Middle frontal gyrus (tissue), 1 donor: ENCODE measurements around the gene TRIM49D2.
"Not testable (repeated sequence)": the region's sequence is repeated elsewhere in the genome, so short reads cannot be mapped to it uniquely, and the experiment has no call there.

Source experiments
- DNase-seq: peaks from one replicate; pipeline ENCODE4 v3.0.0-alpha.2; 2015; ENCODE audit warnings: low spot score; ENCODE audit errors: extremely low spot score

Gene TRIM49D2, protein sequence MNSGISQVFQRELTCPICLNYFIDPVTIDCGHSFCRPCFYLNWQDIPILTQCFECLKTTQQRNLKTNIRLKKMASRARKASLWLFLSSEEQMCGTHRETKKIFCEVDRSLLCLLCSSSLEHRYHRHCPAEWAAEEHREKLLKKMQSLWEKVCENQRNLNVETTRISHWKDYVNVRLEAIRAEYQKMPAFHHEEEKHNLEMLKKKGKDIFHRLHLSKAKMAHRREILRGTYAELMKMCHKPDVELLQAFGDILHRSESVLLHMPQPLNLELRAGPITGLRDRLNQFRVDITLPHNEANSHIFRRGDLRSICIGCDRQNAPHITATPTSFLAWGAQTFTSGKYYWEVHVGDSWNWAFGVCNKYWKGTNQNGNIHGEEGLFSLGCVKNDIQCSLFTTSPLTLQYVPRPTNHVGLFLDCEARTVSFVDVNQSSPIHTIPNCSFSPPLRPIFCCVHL

DNA sequence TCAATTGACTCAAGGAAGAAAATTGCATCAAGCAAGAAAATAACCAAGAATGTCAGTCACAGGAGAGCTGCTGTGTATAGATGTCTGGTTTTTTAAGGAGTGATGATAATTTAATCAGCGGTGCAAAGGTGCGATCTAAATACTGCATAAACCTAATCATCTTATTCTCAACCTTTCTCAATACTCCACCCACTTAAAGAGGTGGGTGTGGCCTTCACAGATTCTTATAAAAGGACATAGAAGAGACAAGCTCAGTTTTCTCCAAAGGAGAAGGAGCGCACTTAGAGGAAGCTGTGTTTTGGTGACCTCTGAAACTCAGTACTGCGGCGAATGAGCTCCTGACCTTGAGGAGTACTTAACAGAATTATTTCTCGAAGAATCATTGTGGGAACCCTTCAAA lies at the start of gene TRIM49D2:
Gene TRIM49D2 (plus strand): TSS at position 301 of the 400 bp plus-strand sequence. CDS start 2,698 bp downstream, outside the sequence.
- not testable (repeated sequence) for DNase-seq

DNA sequence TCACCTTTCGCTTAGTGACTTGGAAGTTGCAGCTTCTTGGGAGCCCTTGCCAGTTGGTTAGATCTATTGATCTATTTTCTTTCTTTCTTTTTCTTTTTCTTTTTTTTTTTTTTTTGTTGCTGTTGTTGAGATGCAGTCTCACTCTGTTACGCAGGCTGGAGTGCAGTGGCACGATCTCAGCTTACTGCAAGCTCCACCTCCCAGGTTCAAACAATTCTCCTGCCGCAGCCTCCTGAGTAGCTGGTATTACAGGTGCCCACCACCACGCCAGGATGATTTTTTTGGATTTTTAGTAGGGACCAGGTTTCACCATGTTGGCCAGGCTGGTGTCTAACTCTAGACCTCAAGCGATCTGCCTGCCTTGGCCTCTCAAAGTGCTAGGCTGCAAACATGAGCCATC lies 46.4 kb upstream of the TRIM49D2 start:
- not testable (repeated sequence) for DNase-seq

DNA sequence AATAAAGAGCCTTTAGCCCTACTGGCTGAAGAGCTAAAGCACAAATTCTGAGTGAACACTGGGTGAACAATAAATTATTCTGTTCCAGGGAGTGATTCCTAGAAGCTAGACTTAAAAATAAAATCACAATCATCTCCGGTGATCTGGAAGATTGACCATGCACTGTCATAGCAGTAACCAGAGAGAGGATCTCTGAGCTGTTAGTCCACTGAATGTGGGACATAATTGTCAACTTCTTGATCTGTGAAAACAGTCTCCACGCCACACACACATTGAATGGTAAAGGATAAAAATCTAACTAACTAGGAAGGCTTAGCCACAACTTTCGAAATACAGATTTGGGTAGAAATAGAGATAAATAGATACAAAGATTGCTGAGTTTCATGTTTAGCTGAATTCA lies 30.6 kb upstream of the TRIM49D2 start:
- not testable (repeated sequence) for DNase-seq

DNA sequence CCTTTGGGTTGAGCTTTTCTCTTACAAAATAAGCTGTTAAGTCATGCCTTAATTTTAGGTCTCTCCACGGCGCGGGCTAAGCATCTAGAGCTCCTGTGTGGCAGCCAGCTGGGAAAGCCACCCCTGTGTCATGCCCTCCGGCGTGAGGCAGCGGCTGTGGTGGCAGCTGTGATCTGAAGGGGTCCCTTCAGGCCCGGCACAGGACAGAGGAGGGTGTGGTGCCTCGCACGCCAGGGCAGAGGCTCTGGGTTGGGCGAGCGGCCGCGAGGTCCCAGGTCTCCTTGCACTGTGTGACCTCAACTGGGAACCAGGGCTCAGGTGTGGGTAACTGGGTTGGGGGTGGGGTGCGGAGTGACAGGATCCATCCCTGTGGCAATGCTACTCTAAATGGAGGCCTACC lies 23.1 kb upstream of the TRIM49D2 start:
- DNase-seq: not testable (repeated sequence)

DNA sequence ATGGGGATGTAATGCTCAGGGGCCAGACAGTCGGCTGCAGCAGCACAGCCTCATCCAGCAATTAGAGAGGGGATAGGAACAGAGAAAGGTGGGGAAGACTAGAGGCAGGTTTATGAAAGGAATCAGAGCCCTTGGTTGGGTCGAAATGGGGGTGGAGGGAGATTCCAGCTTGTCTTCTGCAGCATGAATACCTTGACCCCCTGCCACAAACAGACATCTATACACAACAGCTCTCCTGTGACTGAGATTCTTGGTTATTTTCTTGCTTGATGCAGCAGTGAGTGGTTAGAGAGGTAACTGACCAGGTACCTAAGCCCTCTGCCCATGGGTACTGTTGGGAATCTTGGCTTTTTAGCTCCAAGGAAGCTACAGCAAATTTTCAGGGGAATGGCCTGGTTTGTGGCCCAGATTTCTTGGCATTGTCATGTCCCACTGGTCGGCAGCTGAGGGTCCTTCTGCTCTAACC lies 1.6 kb upstream of the TRIM49D2 start, which contains the start of gene TRIM49D1:
Gene TRIM49D1 (minus strand): TSS at position 51 of the 466 bp plus-strand sequence. CDS start 4,535 bp downstream, outside the sequence.
- DNase-seq: no peak

DNA sequence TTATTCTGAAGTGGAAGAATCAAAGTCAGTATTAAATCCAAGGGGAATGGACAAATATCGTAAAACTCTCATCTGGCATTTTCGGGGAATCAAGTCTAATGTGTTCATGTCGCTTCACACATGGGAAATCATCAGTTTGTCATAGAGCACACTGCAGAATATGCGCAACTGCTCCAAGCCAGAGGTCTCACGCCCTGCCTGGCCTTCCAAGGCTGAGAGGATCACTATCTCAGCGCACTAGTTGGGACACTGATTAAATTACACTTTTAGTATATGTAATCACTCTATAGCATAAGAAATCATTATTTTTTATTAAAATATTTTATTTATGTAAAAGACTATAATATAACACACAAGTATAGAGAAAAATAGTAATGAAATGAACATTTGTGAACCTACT lies 37.0 kb downstream of the TRIM49D2 start:
- DNase-seq: not testable (repeated sequence)

DNA sequence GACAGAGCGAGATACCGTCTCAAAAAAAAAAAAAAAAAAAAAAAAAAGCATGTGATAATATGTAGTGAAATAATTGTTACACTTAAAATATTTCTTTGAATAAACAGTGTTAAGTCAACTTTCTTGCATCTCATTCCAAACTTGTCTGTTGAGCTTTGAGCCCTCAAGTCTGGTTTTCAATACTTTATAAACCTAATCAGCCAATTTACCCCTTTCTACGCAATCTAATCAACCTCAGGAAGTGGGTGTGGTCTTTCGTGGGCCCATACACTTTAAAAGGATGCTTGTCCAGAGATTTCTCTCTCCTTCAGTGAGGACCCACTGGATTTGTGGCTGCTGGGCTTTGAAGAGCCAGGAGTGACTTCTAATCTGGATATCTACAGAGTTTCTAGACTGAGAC lies 41.9 kb downstream of the TRIM49D2 start, which contains the start of gene TRIM64:
Gene TRIM64 (plus strand): TSS at position 301 of the 400 bp plus-strand sequence. CDS start 2,467 bp downstream, outside the sequence.
- not testable (repeated sequence) for DNase-seq
